Smooth muscle cell of the brain vasculature (primary cell): Measurements from ENCODE around the gene AKR7A3.
"Not testable (repeated sequence)": the region's sequence is repeated elsewhere in the genome, so short reads cannot be mapped to it uniquely, and the experiment has no call there.

Source experiments
- DNase-seq: peaks from one replicate; pipeline ENCODE4 v3.0.0-alpha.2; 2012; ENCODE audit warnings: low read depth, low spot score

AKR7A3 gene

GRCh38 chr1:19319196-19319595 is 30.6 kb upstream of the AKR7A3 start:
- DNase-seq = no peak

- no peak for DNase-seq
These were observed 28.7 kb upstream of the AKR7A3 start for GRCh38 chr1:19317126-19317910.

GRCh38 chr1:19315378-19316198 is 27.0 kb upstream of the AKR7A3 start:
- no peak for DNase-seq

DNA sequence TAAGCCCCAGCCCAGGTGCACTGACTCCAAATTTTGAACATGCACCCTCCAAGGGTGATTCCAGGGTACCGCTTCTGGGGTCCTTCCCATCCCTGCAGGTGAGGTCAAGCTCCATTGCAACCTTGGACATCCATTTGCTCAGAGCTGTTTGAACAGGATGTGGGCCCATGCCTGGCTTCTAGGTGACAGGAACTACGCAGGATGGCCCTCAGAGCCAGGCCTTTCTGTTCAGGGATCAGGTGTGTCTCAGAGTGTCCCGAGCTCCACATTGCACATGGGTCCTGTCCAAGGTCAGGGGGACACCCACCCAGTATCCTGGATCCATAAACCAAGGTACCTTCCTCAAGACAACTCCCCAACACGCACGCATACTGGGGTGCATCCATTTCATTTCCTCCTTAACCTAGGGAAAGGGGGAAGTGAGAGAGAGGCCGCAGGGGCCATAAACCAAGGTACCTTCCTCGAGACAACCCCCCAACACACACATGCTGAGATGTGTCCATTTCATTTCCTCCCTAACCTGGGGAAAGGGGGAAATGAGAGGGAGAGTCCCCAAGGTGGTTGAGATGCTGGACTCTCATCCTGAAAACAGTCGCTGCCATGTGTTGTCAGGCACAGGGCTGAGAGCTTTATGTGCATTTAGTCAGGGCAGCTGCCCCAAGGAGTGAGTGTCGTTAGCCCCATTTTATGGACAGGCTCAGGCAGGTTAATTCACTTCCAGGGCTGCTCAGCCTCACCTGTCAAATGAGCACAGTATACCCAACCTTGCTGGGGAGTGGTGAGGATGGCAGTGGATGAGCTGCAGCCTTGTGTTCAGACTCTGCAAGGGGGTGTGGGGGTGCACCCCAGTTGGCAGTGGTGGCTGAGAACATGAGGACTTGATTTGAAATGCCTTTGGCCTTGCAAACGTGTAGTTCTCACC is 25.7 kb upstream of the AKR7A3 start:
- no peak for DNase-seq

DNA sequence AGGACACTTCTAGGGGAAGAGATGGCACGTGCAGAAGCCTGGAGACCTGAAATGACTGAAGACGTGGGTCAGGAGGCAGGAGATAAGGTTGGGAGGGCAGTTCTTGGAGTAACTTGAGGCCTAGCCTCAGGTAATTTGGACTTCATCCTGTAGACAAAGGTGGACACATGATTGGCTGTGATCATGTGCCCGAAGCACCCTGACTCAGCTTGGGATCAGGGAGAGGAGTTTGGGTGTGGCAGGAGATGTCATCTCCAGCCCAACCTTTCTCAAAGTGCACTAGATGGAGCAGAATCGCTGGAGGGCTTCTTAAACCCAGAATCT is 25.0 kb upstream of the AKR7A3 start:
- no peak for DNase-seq

- no peak for DNase-seq
These were observed 24.4 kb upstream of the AKR7A3 start for GRCh38 chr1:19312782-19313635.

DNA sequence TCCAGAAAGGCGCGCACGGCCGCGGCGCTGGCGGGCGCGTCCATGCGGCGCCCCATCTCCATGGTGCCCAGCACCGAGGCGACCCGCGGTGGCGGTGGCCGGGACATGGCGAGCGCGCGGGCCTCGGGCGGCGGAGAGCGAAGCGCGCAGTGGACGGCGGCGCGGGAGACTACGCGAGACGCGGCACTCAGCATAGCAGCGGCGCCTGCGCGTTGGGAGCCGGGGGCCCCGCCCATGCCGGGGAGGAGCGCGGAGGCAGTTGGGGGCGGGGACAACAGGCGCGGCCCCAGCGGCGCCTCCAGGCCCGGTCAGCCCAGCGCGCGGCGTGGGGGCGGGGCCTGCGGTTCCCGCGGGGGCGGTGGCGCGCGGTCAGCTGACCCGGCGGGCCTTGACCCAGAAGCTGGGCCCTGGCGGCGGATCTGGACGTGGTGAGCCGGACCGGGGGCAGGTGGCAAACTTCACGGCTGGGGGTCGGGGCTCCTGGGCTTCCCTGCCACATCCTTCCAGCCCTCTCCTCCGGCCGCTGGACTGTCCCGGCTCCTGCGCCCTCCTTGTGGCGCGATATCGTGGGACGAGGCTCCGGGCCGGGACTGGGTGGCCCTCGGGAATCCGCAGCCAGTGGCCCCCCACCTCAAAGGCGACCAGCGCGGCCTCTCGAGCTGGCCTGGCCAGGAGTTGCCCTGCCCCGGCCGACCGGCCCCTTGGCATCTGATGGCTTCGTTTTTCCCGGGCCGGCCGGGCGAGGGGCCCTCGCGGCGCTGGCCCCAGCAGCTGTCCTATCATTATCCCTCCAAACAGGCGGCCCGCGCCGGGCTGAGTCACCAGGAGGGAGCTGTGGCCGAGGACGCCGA is 23.6 kb upstream of the AKR7A3 start, which contains the start of the genes AKR7A2 and SLC66A1:
Gene AKR7A2 (minus strand): TSS at position 214 of the 851 bp plus-strand sequence. CDS start 20 bp downstream, at position 194.
Gene SLC66A1 (plus strand): TSS at position 396 of the 851 bp plus-strand sequence. CDS start 5,352 bp downstream, outside the sequence.
- peak; percentile 79 for DNase-seq

- no peak for DNase-seq
These were observed 22.9 kb upstream of the AKR7A3 start for GRCh38 chr1:19311503-19311930.

GRCh38 chr1:19310720-19311502 is 22.3 kb upstream of the AKR7A3 start:
- DNase-seq = no peak

GRCh38 chr1:19310061-19310460 is 21.5 kb upstream of the AKR7A3 start:
- DNase-seq = no peak

GRCh38 chr1:19309123-19309813 is 20.7 kb upstream of the AKR7A3 start:
- no peak for DNase-seq

DNA sequence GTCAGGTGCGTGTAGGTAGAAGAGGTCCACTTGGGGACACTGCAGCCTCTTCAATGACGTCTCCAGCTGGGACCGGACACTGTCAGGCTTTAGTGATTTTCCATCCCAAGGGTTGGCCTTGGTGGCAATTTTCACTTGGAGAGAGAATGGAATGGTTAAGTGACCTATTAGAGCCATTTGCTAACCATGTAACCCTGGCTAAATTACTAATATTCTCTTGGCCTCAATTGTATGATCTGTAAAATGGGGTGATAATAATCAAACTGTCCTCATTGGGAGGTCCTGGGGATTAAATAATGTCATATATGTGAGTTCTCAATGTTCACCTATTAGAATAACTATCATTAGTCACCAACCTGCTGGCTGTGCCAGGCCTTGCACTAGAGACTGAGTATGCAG is 19.9 kb upstream of the AKR7A3 start:
- no peak for DNase-seq

DNA sequence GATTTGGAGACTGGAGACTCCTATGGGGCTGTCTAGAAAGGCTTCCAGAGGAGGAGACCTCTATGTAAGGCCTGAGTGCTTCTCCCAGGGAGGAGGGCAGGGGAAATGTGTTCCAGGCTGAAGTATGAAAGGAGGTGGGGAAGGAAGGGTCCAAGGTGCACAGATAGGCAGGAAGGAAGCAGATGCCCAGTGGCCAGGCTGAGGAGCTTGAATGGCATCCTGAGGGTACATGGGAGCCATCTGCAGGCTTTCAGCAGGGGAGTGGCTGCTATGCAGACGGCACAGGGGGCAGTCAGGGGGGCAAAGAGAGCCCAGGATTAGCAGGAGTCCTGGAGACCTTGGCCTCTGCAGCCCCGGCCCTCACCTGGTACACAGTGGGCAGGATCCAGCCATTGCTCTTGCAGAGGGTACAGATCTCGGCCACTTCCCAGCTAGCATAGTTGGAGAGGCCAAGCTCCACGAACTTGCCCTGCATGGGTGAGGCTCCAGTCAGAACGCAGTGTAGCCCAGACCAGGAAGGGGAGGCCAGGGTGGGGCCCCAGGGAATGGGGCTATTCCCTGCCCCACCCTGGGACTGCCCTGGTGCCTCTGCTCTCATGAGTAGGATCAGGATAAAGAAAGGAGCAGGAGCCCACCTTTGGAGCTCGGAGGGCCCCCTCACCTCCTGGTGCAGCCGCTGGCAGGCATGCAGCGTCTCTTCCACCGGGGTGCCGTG is 19.4 kb upstream of the AKR7A3 start:
- DNase-seq = no peak

DNA sequence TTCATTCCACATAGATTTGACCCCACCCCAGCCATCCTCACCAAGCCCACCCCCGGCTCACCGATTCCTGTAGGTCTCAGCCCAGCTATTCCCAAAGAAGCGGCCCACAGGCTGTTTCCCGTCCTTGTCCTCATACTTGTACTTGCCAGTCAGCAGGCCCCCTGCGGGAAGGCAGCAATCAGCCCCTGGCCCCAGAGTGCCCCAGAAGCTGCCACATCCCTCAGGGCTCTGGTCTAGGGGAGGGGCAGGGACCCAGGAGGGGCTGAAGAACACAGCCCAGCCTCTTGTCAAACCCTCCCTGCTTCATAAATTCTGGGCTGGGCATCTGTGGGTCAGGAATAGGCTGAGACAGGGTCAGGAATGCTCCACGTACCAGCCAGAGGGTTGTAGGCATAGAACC is 18.4 kb upstream of the AKR7A3 start:
- no peak for DNase-seq

DNA sequence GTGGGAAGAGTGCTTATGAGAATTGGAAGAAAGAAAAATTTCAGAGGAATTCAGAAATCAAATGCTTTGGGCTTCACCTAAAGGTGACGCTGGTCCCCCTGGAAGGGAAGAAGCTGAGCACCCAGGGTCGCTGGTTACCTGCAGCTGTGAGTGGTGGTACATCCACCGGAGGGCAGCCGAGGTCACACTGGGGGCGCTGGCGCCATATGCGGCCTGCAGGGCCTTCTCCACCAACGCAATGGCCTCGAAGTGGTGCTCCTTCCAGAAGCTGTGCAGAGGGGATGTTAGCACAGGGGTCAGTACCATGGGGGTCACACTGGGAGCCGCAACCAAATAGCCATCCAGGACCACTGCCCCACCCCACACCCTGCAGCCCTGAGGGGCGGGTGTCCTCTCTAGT is 17.3 kb upstream of the AKR7A3 start:
- DNase-seq = no peak

DNA sequence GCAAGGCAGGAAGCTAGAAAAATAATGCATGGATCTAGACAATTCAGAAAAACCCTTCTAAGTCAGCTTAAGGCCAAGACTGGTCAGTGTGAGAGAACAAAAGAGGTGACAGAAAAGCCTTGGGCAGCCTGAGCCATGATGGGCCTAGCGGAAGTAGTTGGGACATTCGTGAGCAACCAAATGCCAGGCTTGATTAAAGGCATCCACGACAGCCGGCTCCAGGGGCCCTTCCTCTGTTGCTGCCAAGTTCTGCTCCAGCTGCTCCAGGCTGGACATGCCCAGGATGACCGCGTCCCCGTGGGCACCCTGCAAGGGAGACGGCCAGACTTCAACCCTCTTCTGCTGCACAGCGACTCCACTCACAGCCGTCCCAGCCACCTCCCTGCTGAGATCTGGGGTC is 15.5 kb upstream of the AKR7A3 start:
- DNase-seq = not testable (repeated sequence)

- DNase-seq = no peak
These were observed 11.6 kb upstream of the AKR7A3 start for GRCh38 chr1:19300211-19300610.

DNA sequence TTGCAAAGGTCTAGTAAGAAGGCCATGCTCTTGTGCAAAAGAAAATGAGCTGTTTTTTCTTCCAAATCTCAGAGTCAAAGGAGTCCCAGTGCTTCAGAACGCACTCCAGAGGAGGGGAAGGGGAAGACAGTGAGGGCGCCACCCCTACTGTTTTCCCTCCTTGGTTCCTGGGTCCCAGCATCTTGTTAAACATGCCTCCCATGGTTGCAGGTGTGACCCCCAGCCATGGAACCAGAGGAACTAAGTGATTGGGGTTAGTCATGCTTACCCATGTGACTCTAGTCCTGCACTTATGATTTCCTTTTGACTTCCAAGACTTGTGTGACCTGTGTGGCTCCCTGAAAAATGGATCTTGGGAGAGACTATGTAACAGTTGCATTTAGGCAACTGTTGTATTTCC is 6.1 kb upstream of the AKR7A3 start:
- DNase-seq = no peak
